Measurements from ENCODE around the gene NPLOC4. TPM values are rescaled to one million over a fixed set of nuclear protein-coding genes. Genes with fewer than 3 reads are reported as not detected.
A peak's percentile ranks its signal among the peaks of the same experiment; 100 is the strongest.

NPLOC4 gene
- total RNA-seq, 1 experiment from 2014 or later = 88.1 TPM

DNA sequence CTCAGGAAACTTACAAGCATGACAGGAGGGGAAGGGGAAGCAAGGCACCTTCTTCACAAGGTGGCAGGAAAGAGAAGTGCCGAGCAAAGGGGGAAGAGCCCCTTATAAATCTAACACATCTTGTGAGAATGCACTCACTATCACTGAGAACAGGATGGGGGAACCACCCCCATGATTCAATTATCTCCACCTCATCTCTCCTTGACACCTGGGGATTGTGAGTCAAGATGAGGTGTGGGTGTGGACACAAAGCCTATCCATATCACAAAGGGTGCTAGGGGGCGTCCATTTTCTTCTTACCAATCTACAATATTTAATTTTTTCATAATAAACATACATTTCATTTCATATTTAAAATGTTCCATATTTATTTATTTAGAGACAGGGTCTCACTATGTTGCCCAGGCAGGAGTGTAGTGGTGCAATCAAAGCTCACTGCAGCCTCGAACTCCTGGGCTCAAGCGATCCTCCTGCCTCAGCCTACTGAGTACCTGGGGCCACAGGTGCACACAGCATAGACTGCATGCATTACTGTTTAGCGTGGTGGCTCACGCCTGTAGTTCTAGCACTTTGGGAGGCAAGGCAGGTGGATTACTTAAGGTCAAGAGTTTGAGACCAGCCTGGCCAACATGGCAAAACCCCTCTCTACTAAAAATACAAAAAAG, 58.2 kb downstream of the NPLOC4 start:
- in situ Hi-C loops (cut with HindIII; ENCODE audit: low pct_unique_long_range_greater_than_20kb, low sequenced_read_pairs) = no loop called here
- no peak for DNase-seq (ENCODE audit: low read depth)

- DNase-seq (ENCODE audit: low read depth) = no peak
- in situ Hi-C loops (cut with HindIII; ENCODE audit: low pct_unique_long_range_greater_than_20kb, low sequenced_read_pairs) = no loop called here
These were observed 58.9 kb downstream of the NPLOC4 start for GRCh38 chr17:81578038-81578441.

GRCh38 chr17:81577278-81578000, 59.5 kb downstream of the NPLOC4 start:
- DNase-seq (ENCODE audit: low read depth) = no peak
- in situ Hi-C loops (cut with HindIII; ENCODE audit: low pct_unique_long_range_greater_than_20kb, low sequenced_read_pairs) = no loop called here

DNA sequence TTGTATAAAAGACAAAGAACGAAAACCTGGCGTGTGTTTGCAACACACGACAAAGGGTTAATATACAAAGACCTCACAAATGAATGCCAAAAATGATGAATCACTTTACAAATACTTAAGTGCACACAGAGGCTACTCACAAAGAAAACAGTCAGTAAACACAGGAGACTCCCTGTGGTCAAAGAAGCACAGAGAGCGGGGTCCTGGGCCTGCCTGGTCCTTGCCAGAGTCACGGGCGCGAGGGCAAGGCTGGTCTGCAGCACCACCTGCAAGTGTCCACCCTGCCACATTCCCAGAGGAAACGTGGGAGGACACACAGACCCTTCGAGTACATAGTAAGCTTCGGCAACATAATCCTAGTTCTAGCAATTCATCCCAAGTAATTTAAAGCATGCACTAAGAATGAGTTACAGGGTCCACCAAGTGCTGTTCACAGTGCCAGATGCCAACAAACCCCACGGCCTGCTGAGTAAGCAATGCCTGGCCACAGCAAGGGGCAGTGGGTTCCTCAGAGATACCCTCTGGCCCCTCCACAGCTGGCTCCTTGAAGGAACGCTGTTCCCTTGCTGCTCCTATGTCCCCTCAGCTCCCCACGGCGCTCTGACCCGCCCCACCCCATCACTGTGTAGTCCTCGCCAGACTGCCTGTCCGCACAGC, 60.2 kb downstream of the NPLOC4 start:
- in situ Hi-C loops (cut with HindIII; ENCODE audit: low pct_unique_long_range_greater_than_20kb, low sequenced_read_pairs) = no loop called here
- peak; percentile 72 for DNase-seq (ENCODE audit: low read depth)

GRCh38 chr17:81575836-81576235, 61.1 kb downstream of the NPLOC4 start:
- DNase-seq (ENCODE audit: low read depth) = no peak
- in situ Hi-C loops (cut with HindIII; ENCODE audit: low pct_unique_long_range_greater_than_20kb, low sequenced_read_pairs) = no loop called here

DNA sequence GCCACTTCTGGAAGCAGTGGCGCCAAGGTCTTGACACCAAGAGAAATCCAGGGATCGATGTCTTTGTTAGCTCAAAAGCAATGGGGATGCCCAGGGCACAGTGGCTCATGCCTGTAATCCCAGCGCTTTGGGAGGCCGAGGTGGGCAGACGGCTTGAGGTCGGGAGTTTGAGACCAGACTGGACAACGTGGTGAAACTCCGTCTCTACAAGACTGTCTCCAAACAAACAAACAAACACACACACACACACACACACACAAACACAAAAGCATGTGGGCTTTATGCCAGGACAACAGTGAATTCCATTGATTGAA, 62.3 kb downstream of the NPLOC4 start:
- DNase-seq (ENCODE audit: low read depth) = no peak
- in situ Hi-C loops (cut with HindIII; ENCODE audit: low pct_unique_long_range_greater_than_20kb, low sequenced_read_pairs) = no loop called here

- no peak for DNase-seq (ENCODE audit: low read depth)
- in situ Hi-C loops (cut with HindIII; ENCODE audit: low pct_unique_long_range_greater_than_20kb, low sequenced_read_pairs) = no loop called here
These were observed 62.9 kb downstream of the NPLOC4 start for GRCh38 chr17:81573794-81574642.

DNA sequence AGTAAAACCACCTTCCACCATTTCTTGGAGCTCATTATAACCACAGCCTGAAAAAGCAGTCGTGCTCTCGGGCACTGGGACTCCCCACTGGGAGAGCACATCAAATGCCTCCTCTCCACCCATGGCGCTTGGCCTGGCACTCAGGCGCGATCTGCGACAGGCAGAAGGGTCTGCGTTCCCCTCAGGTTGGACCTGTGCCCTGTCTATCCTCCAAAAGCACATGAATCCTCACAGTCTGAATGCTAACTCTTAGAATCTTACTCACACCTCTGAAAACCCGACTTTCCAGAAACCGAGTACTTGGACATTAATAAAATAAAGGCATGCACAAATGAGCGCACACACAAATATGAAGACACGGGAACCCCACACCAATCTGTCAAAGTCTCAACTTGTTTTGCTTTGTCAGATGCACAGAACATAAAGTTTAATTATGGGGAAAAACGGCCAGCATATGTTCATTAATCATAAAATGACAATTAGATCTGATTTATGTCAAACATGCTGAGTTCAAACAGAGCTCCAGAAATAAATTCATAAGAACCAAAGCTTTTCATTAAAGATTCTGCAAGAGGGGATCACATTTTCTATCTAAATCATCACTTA, 64.2 kb downstream of the NPLOC4 start:
- in situ Hi-C loops (cut with HindIII; ENCODE audit: low pct_unique_long_range_greater_than_20kb, low sequenced_read_pairs) = no loop called here

DNA sequence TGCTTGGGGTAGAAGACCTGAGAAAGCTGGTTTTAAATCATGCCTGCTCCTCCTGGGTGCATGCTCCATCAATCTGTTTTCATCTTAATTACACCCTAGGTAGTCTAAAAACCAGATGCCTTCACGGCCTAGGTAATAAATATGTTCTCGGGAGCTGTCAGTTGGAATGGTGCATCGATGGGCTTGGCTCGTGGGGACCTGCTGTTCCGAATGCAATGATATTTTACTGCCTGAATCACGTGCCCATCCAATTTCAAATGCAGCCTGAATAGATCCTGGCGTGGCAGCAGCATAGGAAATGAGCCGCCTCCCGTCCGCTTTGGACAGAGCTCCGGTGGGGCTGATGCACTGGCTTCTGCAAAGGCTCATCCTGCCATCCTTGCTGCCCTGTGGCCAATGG, 65.9 kb downstream of the NPLOC4 start:
- in situ Hi-C loops (cut with HindIII; ENCODE audit: low pct_unique_long_range_greater_than_20kb, low sequenced_read_pairs) = no loop called here
- DNase-seq (ENCODE audit: low read depth) = no peak

More for the DNA sequence above, 64.2 kb downstream of the NPLOC4 start:
- DNase-seq (ENCODE audit: low read depth) = no peak

DNA sequence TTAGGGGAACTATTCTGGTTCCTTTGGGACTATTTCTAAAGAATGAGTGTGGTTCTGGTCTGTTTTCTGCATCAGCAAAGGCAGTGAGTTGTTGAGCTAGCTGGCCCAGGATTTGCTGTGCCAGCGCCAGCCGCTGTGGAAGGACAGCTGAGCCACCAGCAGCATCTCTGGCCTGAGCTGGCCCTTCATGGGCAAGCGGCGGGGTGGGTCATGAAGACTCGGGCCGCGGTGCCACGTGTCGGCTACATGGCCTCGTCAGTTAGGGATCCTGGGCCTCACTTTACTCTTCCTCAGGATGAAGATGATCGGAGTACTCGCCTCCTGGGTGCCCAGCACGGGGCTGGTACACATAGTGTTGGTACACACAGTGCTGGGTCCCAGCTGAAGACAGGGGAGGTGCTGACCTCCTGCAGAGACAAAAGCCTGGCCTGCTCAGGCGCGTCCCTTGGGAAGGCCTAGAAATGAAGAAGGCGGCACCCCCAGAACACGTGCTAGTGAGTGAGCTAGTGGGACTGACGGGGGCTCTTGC, 66.9 kb downstream of the NPLOC4 start:
- in situ Hi-C loops (cut with HindIII; ENCODE audit: low pct_unique_long_range_greater_than_20kb, low sequenced_read_pairs) = no loop called here
- DNase-seq (ENCODE audit: low read depth) = no peak

DNA sequence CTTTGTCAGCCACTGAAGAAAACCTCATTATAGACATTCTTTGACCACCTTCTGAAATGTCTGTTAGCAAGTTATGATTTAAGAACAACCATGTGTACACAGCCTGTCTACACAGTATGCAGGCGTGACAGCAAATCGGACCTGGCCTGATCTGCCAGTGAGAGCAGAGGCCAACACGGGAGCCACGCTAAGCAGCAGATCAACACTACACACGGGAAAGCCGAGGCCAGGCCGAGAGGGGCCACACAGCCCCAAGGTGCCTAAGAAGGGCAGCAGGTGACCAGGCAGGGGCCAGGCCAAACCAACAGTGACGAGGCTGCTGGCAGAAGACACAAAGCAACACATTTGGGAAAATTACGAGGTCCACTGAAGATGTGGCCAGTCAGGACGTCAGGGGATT, 68.5 kb downstream of the NPLOC4 start:
- in situ Hi-C loops (cut with HindIII; ENCODE audit: low pct_unique_long_range_greater_than_20kb, low sequenced_read_pairs) = no loop called here
- DNase-seq (ENCODE audit: low read depth) = no peak

- in situ Hi-C loops (cut with HindIII; ENCODE audit: low pct_unique_long_range_greater_than_20kb, low sequenced_read_pairs) = no loop called here
- no peak for DNase-seq (ENCODE audit: low read depth)
These were observed 69.7 kb downstream of the NPLOC4 start for GRCh38 chr17:81567191-81567590.

DNA sequence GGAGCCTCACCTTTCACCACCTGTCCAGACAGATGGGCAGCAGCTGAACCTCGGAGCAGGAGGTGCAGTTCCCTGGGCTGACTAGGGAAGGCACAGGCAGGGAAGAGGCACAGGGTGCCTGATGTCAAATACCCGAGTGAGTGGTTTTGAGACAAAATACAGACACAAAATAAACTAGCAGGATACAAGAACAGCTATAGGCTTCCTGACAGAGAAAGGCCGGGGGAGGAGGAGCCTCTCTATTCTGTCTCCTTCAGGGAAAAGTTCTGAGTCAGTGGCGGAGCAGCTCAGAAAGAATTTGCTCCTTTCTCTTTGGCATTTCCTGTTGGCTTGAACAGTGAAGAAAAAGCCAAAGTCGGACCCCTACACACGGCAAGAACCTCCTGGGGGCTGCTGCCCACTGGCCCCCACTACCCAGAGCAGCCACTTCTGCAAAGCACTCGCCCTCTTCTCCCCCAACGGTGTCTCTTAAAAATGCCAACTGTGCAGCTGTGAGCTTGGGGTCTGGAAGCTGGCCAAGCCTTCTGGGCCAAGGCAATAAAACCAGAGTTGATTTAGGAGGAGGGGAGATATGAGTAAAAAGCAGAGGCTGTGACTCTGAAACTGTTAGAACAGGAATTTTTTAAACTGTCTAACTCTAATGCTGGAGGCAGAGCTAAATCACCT, 70.3 kb downstream of the NPLOC4 start:
- in situ Hi-C loops (cut with HindIII; ENCODE audit: low pct_unique_long_range_greater_than_20kb, low sequenced_read_pairs) = no loop called here
- DNase-seq (ENCODE audit: low read depth) = peak; percentile 87

DNA sequence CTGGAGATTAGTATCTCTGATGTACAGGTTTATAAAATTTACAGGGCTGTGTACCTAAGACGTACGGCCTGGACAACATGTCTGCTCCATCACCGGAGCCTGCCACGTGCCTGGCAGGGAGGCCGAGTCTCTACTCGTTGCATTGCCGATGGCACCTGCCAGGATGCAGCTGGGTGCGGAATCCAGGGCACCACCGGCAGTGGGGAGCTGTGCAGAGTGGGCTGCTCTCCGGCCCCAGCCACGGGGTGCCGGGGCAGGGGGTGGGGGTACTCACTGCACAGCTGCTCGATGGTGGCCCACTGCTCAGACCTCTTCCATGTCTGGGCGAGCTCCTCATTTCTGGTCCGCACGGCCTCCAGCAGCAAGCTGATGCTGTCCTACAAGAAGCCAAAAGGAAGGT, 71.7 kb downstream of the NPLOC4 start:
- in situ Hi-C loops (cut with HindIII; ENCODE audit: low pct_unique_long_range_greater_than_20kb, low sequenced_read_pairs) = no loop called here
- no peak for DNase-seq (ENCODE audit: low read depth)

GRCh38 chr17:81564778-81565177, 72.1 kb downstream of the NPLOC4 start:
- in situ Hi-C loops (cut with HindIII; ENCODE audit: low pct_unique_long_range_greater_than_20kb, low sequenced_read_pairs) = no loop called here
- no peak for DNase-seq (ENCODE audit: low read depth)

- DNase-seq (ENCODE audit: low read depth) = no peak
- in situ Hi-C loops (cut with HindIII; ENCODE audit: low pct_unique_long_range_greater_than_20kb, low sequenced_read_pairs) = no loop called here
These were observed 72.9 kb downstream of the NPLOC4 start for GRCh38 chr17:81563861-81564586.

GRCh38 chr17:81561494-81561885, 75.4 kb downstream of the NPLOC4 start:
- in situ Hi-C loops (cut with HindIII; ENCODE audit: low pct_unique_long_range_greater_than_20kb, low sequenced_read_pairs) = no loop called here
- no peak for DNase-seq (ENCODE audit: low read depth)
